Stomach (tissue), 9 donors: ENCODE measurements around the gene NXPE3. TPM values are rescaled to one million over a fixed set of nuclear protein-coding genes. Genes with fewer than 3 reads are reported as not detected.
"Not testable (repeated sequence)": the region's sequence is repeated elsewhere in the genome, so short reads cannot be mapped to it uniquely, and the experiment has no call there.

Source experiments
- DNase-seq, 2 donors: peaks; one replicate each; pipeline versions ENCODE4 v3.0.0 to v3.0.0-alpha.2; 2013 to 2019
- H3K27ac ChIP-seq, 5 donors: fragments of 200-600 bp in 4 of 5; sonication (generic) in 4 of 5; one replicate each; pipeline ENCODE4 v1.5.1; 2013 to 2019; ENCODE audit warnings: mild to moderate bottlenecking in 1 of 5, moderate library complexity in 1 of 5
- H3K27me3 ChIP-seq, 3 donors: fragments of 200-600 bp; sonication (generic); one replicate each; pipeline ENCODE4 v1.5.1; 2017 to 2019; ENCODE audit warnings: mixed run types in 1 of 3
- H3K36me3 ChIP-seq, 4 donors: fragments of 200-600 bp; sonication (generic); 1 replicate in 3 of 4; 2 replicates in 1 of 4; pipeline ENCODE4 v1.5.1; 2016 to 2019
- H3K4me1 ChIP-seq, 4 donors: fragments of 200-600 bp; sonication (generic); one replicate each; pipeline ENCODE4 v1.5.1; 2016 to 2019
- H3K4me3 ChIP-seq, 4 donors: fragments of 200-600 bp; sonication (generic) in 3 of 4; one replicate each; pipeline ENCODE4 v1.5.1; 2016 to 2019; ENCODE audit warnings: mild to moderate bottlenecking in 1 of 4
- H3K9me3 ChIP-seq, 4 donors: fragments of 200-600 bp; sonication (generic); one replicate each; pipeline ENCODE4 v1.5.1; 2016 to 2019
- EP300 ChIP-seq: sonication (generic); formaldehyde crosslinking; IDR thresholded peaks from one replicate; pipeline ENCODE4 v1.6.1; 2017; ENCODE audit warnings: antibody characterized with exemption
- POLR2A ChIP-seq, 4 donors: fragments of 450-650 bp; IDR thresholded peaks; one replicate each; pipeline ENCODE4 v1.6.1; 2016; ENCODE audit warnings: antibody characterized with exemption in 4 of 4, control low read depth in 2 of 4, mild to moderate bottlenecking in 1 of 4, moderate library complexity in 1 of 4
- POLR2AphosphoS5 ChIP-seq, 3 donors: sonication (generic); formaldehyde crosslinking; IDR thresholded peaks; one replicate each; pipeline ENCODE4 v1.6.1; 2016; ENCODE audit warnings: antibody characterized with exemption in 3 of 3
- WGBS, 5 donors: extraction: QIAGEN DNeasy Blood & Tissue Kit in 3 of 5; methylation state at CpG; one replicate each; pipeline versions ENCODE4 v1.1.5 to v1.1.7; 2013 to 2018; 5-methylcytosine and 5-hydroxymethylcytosine counted together
- intact Hi-C: fragments of 100-400 bp; cut with DNase I; formaldehyde crosslinking; loops from one replicate; pipeline ENCODE4 v1.15.1; 2023; ENCODE audit warnings: low total_unique reads
- polyA plus RNA-seq, 3 donors: library from polyadenylated mRNA; stranded (reverse); fragments of 200-250 nt; gene quantifications; one replicate each; pipeline ENCODE4 v1.2.3, GENCODE V29; 2013
- total RNA-seq, 5 donors: library from RNA; depleted of rRNA; stranded (reverse); fragments of >200 nt; gene quantifications; one replicate each; pipeline versions ENCODE4 v1.1.0 to v1.2.3, GENCODE V29; 2014 to 2016
- TF ChIP-seq, protein P1 (sequence below), 7 experiments: fragments of 450-650 bp in 4 of 7; fragments of 200-600 bp in 3 of 7; sonication (generic) in 3 of 7; IDR thresholded peaks; one replicate each; pipeline ENCODE4 v1.5.1; 2016 to 2019; ENCODE audit warnings: antibody characterized with exemption in 7 of 7, control low read depth in 2 of 7, mild to moderate bottlenecking in 1 of 7
- donor health status: healthy with polysubstance abuse.
- donor health status: Bipolar disorder and iron deficiency.
- donor health status: healthy.

Gene NXPE3
- total and polyA plus RNA-seq, 8 donors: 0.58 to 43.2 (median 6.0) TPM

DNA sequence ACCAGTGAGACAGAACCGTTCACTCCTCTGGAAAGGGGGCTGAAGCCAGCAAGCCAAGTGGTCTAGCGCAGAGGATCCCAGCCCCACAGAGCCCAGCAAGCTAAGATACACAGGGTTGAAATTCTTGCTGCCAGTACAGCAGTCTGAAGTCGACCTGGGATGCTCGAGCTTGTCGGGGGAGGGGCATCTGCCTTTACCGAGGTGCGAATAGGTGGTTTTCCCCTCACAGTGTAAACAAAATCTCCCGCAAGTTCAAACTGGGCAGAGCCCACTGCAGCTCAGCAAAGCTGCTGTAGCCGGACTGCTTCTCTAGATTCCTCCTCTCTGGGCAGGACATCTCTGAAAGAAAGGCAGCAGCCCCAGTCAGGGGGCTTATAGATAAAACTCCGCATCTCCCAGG, 43.2 kb upstream of the NXPE3 start:
- intact Hi-C loops: no loop called here
- peaks cover 32 to 68% (median 63%) of the 10 kb centered on the region in 4 donors for H3K36me3 ChIP-seq

DNA sequence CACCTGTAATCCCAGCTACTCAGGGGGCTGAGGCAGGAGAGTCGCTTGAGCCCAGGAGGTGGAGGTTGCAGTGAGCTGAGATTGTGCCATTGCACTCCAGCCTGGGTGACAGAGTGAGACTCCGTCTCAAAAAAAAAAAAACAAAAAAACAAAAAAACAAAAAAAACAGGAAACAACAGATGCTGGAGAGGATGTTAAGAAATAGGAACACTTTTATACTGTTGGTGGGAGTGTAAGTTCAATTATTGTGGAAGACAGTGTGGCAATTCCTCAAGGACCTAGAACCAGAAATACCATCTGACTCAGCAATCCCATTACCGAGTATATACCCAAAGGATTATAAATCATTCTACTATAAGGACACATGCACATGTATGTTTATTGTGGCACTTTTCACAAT, 37.1 kb upstream of the NXPE3 start:
- H3K9me3 ChIP-seq, DNase-seq, H3K27me3 ChIP-seq, H3K27ac ChIP-seq, intact Hi-C loops, H3K4me3 ChIP-seq, H3K4me1 ChIP-seq: not testable (repeated sequence)
- peaks cover 0 to 16% (median 12%) of the 10 kb centered on the region in 4 donors for H3K36me3 ChIP-seq
- 89 to 92% (median 91%) methylated on average over 3 of the region's 3 CpGs for WGBS, 5 donors

More for the DNA sequence above, 43.2 kb upstream of the NXPE3 start:
- no peak for TF ChIP-seq EP300
- TF ChIP-seq, protein P1, sequence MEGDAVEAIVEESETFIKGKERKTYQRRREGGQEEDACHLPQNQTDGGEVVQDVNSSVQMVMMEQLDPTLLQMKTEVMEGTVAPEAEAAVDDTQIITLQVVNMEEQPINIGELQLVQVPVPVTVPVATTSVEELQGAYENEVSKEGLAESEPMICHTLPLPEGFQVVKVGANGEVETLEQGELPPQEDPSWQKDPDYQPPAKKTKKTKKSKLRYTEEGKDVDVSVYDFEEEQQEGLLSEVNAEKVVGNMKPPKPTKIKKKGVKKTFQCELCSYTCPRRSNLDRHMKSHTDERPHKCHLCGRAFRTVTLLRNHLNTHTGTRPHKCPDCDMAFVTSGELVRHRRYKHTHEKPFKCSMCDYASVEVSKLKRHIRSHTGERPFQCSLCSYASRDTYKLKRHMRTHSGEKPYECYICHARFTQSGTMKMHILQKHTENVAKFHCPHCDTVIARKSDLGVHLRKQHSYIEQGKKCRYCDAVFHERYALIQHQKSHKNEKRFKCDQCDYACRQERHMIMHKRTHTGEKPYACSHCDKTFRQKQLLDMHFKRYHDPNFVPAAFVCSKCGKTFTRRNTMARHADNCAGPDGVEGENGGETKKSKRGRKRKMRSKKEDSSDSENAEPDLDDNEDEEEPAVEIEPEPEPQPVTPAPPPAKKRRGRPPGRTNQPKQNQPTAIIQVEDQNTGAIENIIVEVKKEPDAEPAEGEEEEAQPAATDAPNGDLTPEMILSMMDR (IDR thresholded peaks at IDR 0.05): no peak
- TF ChIP-seq POLR2A (IDR thresholded peaks at IDR 0.05): no peak
- TF ChIP-seq POLR2AphosphoS5 (IDR thresholded peaks at IDR 0.05): no peak
- Histone ChIP-seq H3K4me1 (no peaks in the 10 kb centered on the region), H3K27me3 (no peaks in the 10 kb centered on the region), H3K9me3 (no peaks in the 10 kb centered on the region), H3K27ac (no peak overlapping the region), H3K4me3 (no peak overlapping the region)
- DNase-seq: no peak
- WGBS, 5 donors: 97 to 99% (median 98%) methylated on average over 9 to 10 of the region's 10 CpGs

DNA sequence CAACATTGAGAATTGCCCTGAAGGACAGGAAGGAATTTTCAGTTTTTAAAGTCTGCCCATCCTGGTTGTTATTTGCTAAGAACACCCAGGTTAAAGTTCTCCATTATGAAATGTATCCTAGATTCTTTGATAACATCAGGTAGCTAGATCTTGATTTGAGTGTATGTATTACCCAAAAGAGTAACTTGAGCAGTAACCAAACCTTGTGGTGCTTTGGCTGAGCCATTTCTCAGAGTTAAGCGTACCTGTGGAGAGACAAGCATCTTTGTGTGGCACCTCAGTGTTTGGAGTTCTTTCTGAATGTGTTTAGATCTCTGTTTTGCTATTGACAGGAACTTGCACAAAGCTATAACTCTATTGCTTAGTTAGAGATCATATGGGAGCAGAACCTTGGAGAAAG, 34.2 kb upstream of the NXPE3 start:
- Histone ChIP-seq H3K36me3 (peaks cover 0 to 9% (median 8%) of the 10 kb centered on the region in 4 donors), H3K9me3 (no peaks in the 10 kb centered on the region), H3K4me3 (no peak overlapping the region), H3K27me3 (no peaks in the 10 kb centered on the region), H3K27ac (no peak overlapping the region), H3K4me1 (no peaks in the 10 kb centered on the region)
- no peak for DNase-seq
- intact Hi-C loops: no loop called here
- no peak for TF ChIP-seq POLR2A (IDR thresholded peaks at IDR 0.05)
- TF ChIP-seq EP300: no peak
- TF ChIP-seq, protein P1 (IDR thresholded peaks at IDR 0.05): no peak
- TF ChIP-seq POLR2AphosphoS5 (IDR thresholded peaks at IDR 0.05): no peak
- 42 to 91% (median 49%) methylated on average over 1 of the region's 1 CpG for WGBS, 5 donors

DNA sequence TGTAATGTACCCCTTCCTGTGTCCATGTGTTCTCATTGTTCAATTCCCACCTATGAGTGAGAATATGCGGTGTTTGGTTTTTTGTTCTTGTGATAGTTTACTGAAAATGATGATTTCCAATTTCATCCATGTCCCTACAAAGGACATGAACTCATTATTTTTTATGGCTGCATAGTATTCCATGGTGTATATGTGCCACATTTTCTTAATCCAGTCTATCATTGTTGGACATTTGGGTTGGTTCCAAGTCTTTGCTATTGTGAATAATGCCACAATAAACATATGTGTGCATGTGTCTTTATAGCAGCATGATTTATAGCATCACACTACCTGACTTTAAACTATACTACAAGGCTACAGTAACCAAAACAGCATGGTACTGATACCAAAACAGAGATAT, 33.1 kb upstream of the NXPE3 start:
- intact Hi-C loops, H3K9me3 ChIP-seq, H3K36me3 ChIP-seq, H3K27me3 ChIP-seq, H3K27ac ChIP-seq, H3K4me3 ChIP-seq, DNase-seq, H3K4me1 ChIP-seq: not testable (repeated sequence)
- WGBS, 5 donors: 100% methylated on average over 1 of the region's 1 CpG

DNA sequence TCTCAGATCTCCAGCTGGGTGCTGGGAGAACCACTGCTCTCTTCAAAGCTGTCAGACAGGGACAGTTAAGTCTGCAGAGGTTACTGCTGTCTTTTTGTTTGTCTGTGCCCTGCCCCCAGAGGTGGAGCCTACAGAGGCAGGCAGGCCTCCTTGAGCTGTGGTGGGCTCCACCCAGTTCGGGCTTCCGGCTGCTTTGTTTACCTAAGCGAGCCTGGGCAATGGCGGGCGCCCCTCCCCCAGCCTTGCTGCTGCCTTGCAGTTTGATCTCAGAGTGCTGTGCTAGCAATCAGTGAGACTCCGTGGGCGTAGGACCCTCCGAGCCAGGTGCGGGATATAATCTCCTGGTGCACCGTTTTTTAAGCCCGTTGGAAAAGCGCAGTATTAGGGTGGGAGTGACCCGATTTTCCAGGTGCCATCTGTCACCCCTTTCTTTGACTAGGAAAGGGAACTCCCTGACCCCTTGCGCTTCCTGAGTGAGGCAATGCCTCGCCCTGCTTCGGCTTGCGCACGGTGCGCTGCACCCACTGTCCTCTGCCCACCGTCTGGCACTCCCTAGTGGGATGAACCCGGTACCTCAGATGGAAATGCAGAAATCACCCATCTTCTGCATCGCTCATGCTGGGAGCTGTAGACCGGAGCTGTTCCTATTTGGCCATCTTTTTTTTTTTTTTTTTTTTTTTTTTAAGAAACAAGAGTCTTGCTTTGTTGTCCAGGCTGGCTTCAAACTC, 25.5 kb upstream of the NXPE3 start:
- intact Hi-C loops, DNase-seq, H3K4me3 ChIP-seq, H3K9me3 ChIP-seq, H3K27me3 ChIP-seq, H3K27ac ChIP-seq, H3K4me1 ChIP-seq: not testable (repeated sequence)
- 90 to 99% (median 90%) methylated on average over 7 to 14 of the region's 23 CpGs for WGBS, 5 donors
- peaks cover 19 to 40% (median 37%) of the 10 kb centered on the region in 4 donors for H3K36me3 ChIP-seq

DNA sequence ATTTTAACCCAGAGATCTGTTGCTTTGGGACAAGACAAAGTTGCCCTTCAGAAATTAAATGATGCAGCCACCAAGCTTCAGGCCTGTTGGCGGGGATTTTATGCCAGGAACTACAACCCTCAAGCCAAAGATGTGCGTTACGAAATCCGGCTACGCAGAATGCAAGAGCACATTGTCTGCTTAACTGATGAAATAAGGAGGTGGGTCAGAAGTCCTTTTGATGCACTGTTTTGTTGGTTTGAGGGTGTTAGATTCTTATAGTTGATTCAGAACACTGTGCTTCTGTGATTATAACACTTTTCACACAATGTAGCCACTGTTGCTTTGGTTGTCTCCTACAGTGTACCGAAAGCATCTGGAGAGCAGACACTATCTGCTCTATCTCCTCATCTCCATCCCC, 20.8 kb upstream of the NXPE3 start:
- Histone ChIP-seq H3K27ac (no peak overlapping the region), H3K4me1 (no peaks in the 10 kb centered on the region), H3K9me3 (no peaks in the 10 kb centered on the region), H3K36me3 (peaks cover 21 to 78% (median 56%) of the 10 kb centered on the region in 4 donors), H3K4me3 (no peak overlapping the region), H3K27me3 (no peaks in the 10 kb centered on the region)
- intact Hi-C loops: no loop called here
- no peak for TF ChIP-seq POLR2AphosphoS5 (IDR thresholded peaks at IDR 0.05)
- TF ChIP-seq POLR2A (IDR thresholded peaks at IDR 0.05): no peak
- WGBS, 5 donors: 91 to 95% (median 93%) methylated on average over 6 of the region's 6 CpGs
- no peak for DNase-seq
